GM12875 (cell line): Measurements from ENCODE around the gene WASF2.
"Not testable (repeated sequence)": the region's sequence is repeated elsewhere in the genome, so short reads cannot be mapped to it uniquely, and the experiment has no call there.

Source experiments
- H3K4me3 ChIP-seq: one replicate; pipeline ENCODE4 v1.5.1; 2011; ENCODE audit warnings: low read depth, low read length, control low read depth
- CTCF ChIP-seq: IDR thresholded peaks from 2 replicates; pipeline ENCODE4 v1.5.1; 2011; ENCODE audit warnings: low read depth, mild to moderate bottlenecking, control low read depth, inconsistent platforms, low read length, moderate library complexity, borderline replicate concordance; ENCODE audit not compliant: insufficient read depth

The WASF2 gene

GRCh38 chr1:27476237-27476636 is 13.7 kb downstream of the WASF2 start:
- H3K4me3 ChIP-seq: no peak overlapping the region
- no peak for TF ChIP-seq CTCF

- TF ChIP-seq CTCF: no peak
- no peak overlapping the region for H3K4me3 ChIP-seq
Measured at GRCh38 chr1:27475720-27476119, 14.2 kb downstream of the WASF2 start.

GRCh38 chr1:27473755-27474154 is 16.2 kb downstream of the WASF2 start:
- no peak for TF ChIP-seq CTCF
- no peak overlapping the region for H3K4me3 ChIP-seq

GRCh38 chr1:27472098-27472497 is 17.9 kb downstream of the WASF2 start:
- H3K4me3 ChIP-seq: not testable (repeated sequence)

GRCh38 chr1:27471477-27471876 is 18.5 kb downstream of the WASF2 start:
- TF ChIP-seq CTCF: no peak

GRCh38 chr1:27469334-27469733 is 20.6 kb downstream of the WASF2 start:
- no peak for TF ChIP-seq CTCF
- no peak overlapping the region for H3K4me3 ChIP-seq

More at GRCh38 chr1:27471477-27471876, 18.5 kb downstream of the WASF2 start:
- no peak overlapping the region for H3K4me3 ChIP-seq

GRCh38 chr1:27468378-27468777 is 21.6 kb downstream of the WASF2 start:
- not testable (repeated sequence) for H3K4me3 ChIP-seq

GRCh38 chr1:27464926-27465647 is 24.9 kb downstream of the WASF2 start:
- no peak for TF ChIP-seq CTCF
- no peak overlapping the region for H3K4me3 ChIP-seq

- not testable (repeated sequence) for H3K4me3 ChIP-seq
Measured at GRCh38 chr1:27463916-27464315, 26.1 kb downstream of the WASF2 start.

GRCh38 chr1:27458521-27458920 is 31.4 kb downstream of the WASF2 start:
- not testable (repeated sequence) for H3K4me3 ChIP-seq
